GM03348 (cell line): ENCODE measurements around the gene HARBI1.
"Not testable (repeated sequence)": the region's sequence is repeated elsewhere in the genome, so short reads cannot be mapped to it uniquely, and the experiment has no call there.

Source experiments
- DNase-seq: peaks from one replicate; pipeline ENCODE4 v3.0.0; 2012; ENCODE audit warnings: low spot score

HARBI1 gene

GRCh38 chr11:46594785-46595184 lies 22.2 kb downstream of the HARBI1 start:
- no peak for DNase-seq

GRCh38 chr11:46594374-46594700 lies 22.7 kb downstream of the HARBI1 start:
- no peak for DNase-seq

GRCh38 chr11:46593550-46594373 lies 23.3 kb downstream of the HARBI1 start, which contains the start of gene AMBRA1:
Gene AMBRA1, minus strand, starts transcription at chr11:46594023. Its CDS starts 45,643 bp downstream, at chr11:46548380.
- peak; percentile 88 for DNase-seq

- no peak for DNase-seq
Observed at GRCh38 chr11:46590740-46591605, 26.1 kb downstream of the HARBI1 start.

GRCh38 chr11:46588915-46589314 lies 28.1 kb downstream of the HARBI1 start:
- no peak for DNase-seq

GRCh38 chr11:46588131-46588530 lies 28.9 kb downstream of the HARBI1 start:
- no peak for DNase-seq

GRCh38 chr11:46583513-46583912 lies 33.5 kb downstream of the HARBI1 start:
- DNase-seq, result not testable (repeated sequence)

GRCh38 chr11:46582588-46582987 lies 34.4 kb downstream of the HARBI1 start:
- DNase-seq, result no peak

GRCh38 chr11:46577058-46577457 lies 40.0 kb downstream of the HARBI1 start:
- no peak for DNase-seq

GRCh38 chr11:46574656-46575055 lies 42.4 kb downstream of the HARBI1 start:
- DNase-seq, result no peak

- no peak for DNase-seq
Observed at GRCh38 chr11:46570790-46571398, 46.1 kb downstream of the HARBI1 start.

GRCh38 chr11:46565232-46565840 lies 51.7 kb downstream of the HARBI1 start:
- no peak for DNase-seq

GRCh38 chr11:46564459-46564858 lies 52.6 kb downstream of the HARBI1 start:
- peak; percentile 44 for DNase-seq

- DNase-seq, result no peak
Observed at GRCh38 chr11:46562527-46562926, 54.5 kb downstream of the HARBI1 start.

GRCh38 chr11:46560300-46560991 lies 56.6 kb downstream of the HARBI1 start:
- DNase-seq, result peak; percentile 46

GRCh38 chr11:46559815-46560214 lies 57.2 kb downstream of the HARBI1 start:
- DNase-seq, result no peak

GRCh38 chr11:46557684-46558151 lies 59.3 kb downstream of the HARBI1 start:
- no peak for DNase-seq

GRCh38 chr11:46555267-46556054 lies 61.6 kb downstream of the HARBI1 start:
- peak; percentile 35 for DNase-seq

GRCh38 chr11:46554213-46555147 lies 62.5 kb downstream of the HARBI1 start:
- peak; percentile 68 for DNase-seq
